PC-3 (cell line): ENCODE measurements around the gene C15orf40. TPM values are rescaled to one million over a fixed set of nuclear protein-coding genes. Genes with fewer than 3 reads are reported as not detected.

Experiments
- ATAC-seq: fragments of 200-7000 bp; cut with Tn5 transposase; 2 replicates; pipeline ENCODE4 v1.9.1; 2020; ENCODE audit warnings: mild to moderate bottlenecking, moderate library complexity
- BruUV-seq: library from RNA; stranded (reverse); fragments of 400-500 nt; replicated peaks from 2 replicates; lab custom pipeline; 2021; lab: Mats Ljungman, UMichigan
- CTCF ChIA-PET: fragments of 300-600 bp; sonication (Branson Sonifier 250); formaldehyde crosslinking; loops from one replicate; lab custom pipeline; 2022; ENCODE audit warnings: antibody characterized with exemption; lab: Charles Lee
- POLR2A ChIA-PET: fragments of 300-600 bp; sonication (Branson Sonifier 250); formaldehyde crosslinking; loops from one replicate; lab custom pipeline; 2022; ENCODE audit warnings: antibody characterized with exemption; ENCODE audit not compliant: unreplicated experiment; lab: Charles Lee
- DNase-seq: peaks from one replicate; pipeline ENCODE4 v3.0.0-alpha.2; 2015
- H2AFZ ChIP-seq: fragments of 300-600 bp; sonication (generic); 2 replicates; pipeline ENCODE4 v1.6.0; 2016; ENCODE audit warnings: antibody characterized with exemption, low read length
- H3F3A ChIP-seq: fragments of 300-600 bp; sonication (generic); one replicate; pipeline ENCODE4 v1.6.0; 2017; ENCODE audit warnings: antibody characterized with exemption, low read length, control low read depth, mild to moderate bottlenecking; ENCODE audit not compliant: unreplicated experiment
- H3K27ac ChIP-seq: fragments of 300-600 bp; sonication (generic); 2 replicates; pipeline ENCODE4 v1.5.1; 2016; ENCODE audit warnings: mild to moderate bottlenecking, low read length
- H3K27me3 ChIP-seq: fragments of 300-600 bp; sonication (generic); 2 replicates; pipeline ENCODE4 v1.6.1; 2016; ENCODE audit warnings: low read length, mixed read lengths
- H3K36me3 ChIP-seq: fragments of 300-600 bp; sonication (generic); 2 replicates; pipeline ENCODE4 v1.6.1; 2016; ENCODE audit warnings: low read depth, mixed run types, low read length, mixed read lengths
- H3K4me1 ChIP-seq: fragments of 300-600 bp; sonication (generic); 2 replicates; pipeline ENCODE4 v1.5.1; 2016; ENCODE audit warnings: low read length; ENCODE audit not compliant: insufficient read depth
- H3K4me2 ChIP-seq: fragments of 300-600 bp; sonication (generic); 2 replicates; pipeline ENCODE4 v1.6.0; 2016; ENCODE audit warnings: low read length
- H3K4me3 ChIP-seq: fragments of 300-600 bp; sonication (generic); 2 replicates; pipeline ENCODE4 v1.5.1; 2016; ENCODE audit warnings: mild to moderate bottlenecking, low read length, mixed read lengths
- H3K79me2 ChIP-seq: fragments of 300-600 bp; sonication (generic); 2 replicates; pipeline ENCODE4 v1.6.1; 2017; ENCODE audit warnings: low read length, mixed read lengths
- H3K9ac ChIP-seq: fragments of 300-600 bp; sonication (generic); 2 replicates; pipeline ENCODE4 v1.6.0; 2016; ENCODE audit warnings: mild to moderate bottlenecking, low read length
- H3K9me2 ChIP-seq: fragments of 300-600 bp; sonication (generic); replicated peaks from 2 replicates; pipeline ENCODE4 v1.6.1; 2016; ENCODE audit warnings: mixed run types, low read length, mixed read lengths
- H3K9me3 ChIP-seq: fragments of 300-600 bp; sonication (generic); 2 replicates; pipeline ENCODE4 v1.6.1; 2016; ENCODE audit warnings: low read length, mixed read lengths
- H4K20me1 ChIP-seq: fragments of 300-600 bp; sonication (generic); 2 replicates; pipeline ENCODE4 v1.6.1; 2016; ENCODE audit warnings: low read length, mixed read lengths
- CTCF ChIP-seq: fragments of 300-600 bp; sonication (generic); conservative IDR thresholded peaks from 2 replicates; pipeline ENCODE4 v1.5.1; 2017; ENCODE audit warnings: antibody characterized with exemption, low read depth, mild to moderate bottlenecking, low read length
- EZH2 ChIP-seq: fragments of 300-600 bp; sonication (generic); IDR thresholded peaks from one replicate; pipeline ENCODE4 v1.6.1; 2017; ENCODE audit warnings: antibody characterized with exemption, mild to moderate bottlenecking, low read length; ENCODE audit not compliant: unreplicated experiment
- EZH2phosphoT487 ChIP-seq: fragments of 300-600 bp; sonication (generic); IDR thresholded peaks from 2 replicates; pipeline ENCODE4 v1.6.1; 2018; ENCODE audit warnings: mild to moderate bottlenecking, antibody characterized with exemption, low read length, borderline replicate concordance
- intact Hi-C: fragments of 100-400 bp; cut with micrococcal nuclease; formaldehyde crosslinking; loops from 2 replicates; pipeline ENCODE4 v1.9.0; 2023
- total RNA-seq: library from RNA; depleted of rRNA; stranded (reverse); fragments of >200 nt; gene quantifications from 2 replicates; pipeline ENCODE4 v1.2.3, GENCODE V29; 2014

Gene C15orf40
- total RNA-seq, 1 experiment from 2014 or later, result 25.8 TPM

DNA sequence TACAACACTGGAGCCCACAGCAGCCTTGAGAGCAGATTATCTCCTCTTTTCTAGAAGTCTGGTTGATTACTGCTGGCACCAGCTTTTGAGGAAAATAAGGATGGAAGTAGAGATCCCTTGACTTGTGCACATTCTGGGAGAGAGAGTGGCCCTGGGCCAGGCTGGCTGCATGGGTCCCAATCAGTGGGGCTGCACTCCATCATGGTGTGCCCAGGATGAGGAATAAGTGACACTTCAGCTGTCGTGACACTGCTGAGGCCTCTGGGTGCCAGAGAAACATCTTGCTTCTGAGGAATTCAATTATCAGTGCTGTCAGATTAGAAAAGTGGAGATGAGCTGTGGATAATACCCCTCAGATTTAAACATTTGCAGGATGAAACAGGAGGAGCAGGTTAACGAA, 16.4 kb downstream of the C15orf40 start:
- H3K4me3 ChIP-seq, result no peak overlapping the region
- no peaks in the 10 kb centered on the region for H3K9me3 ChIP-seq
- DNase-seq, result no peak
- no peaks in the 10 kb centered on the region for H4K20me1 ChIP-seq
- H3K36me3 ChIP-seq, result peaks cover 3% of the 10 kb centered on the region
- H3K27ac ChIP-seq, result no peak overlapping the region
- H2AFZ ChIP-seq, result no peak overlapping the region
- H3K9me2 ChIP-seq, result no peaks in the 10 kb centered on the region
- H3K4me1 ChIP-seq, result no peaks in the 10 kb centered on the region
- no peak overlapping the region for H3K4me2 ChIP-seq
- H3K27me3 ChIP-seq, result no peaks in the 10 kb centered on the region
- no peaks in the 10 kb centered on the region for H3K79me2 ChIP-seq
- no TSS peak for BruUV-seq
- ATAC-seq, result no peak
- H3F3A ChIP-seq, result no peaks in the 10 kb centered on the region
- intact Hi-C loops, result no loop called here
- ChIA-PET CTCF (no interaction called here), POLR2A (interaction anchor here (0.6 kb wide), 1 partner anchor 143 kb away, joined by 3 read pairs; no protein-coding TSS in a partner anchor)
- TF ChIP-seq CTCF (no peak), EZH2phosphoT487 (no peak)
- no peak overlapping the region for H3K9ac ChIP-seq

DNA sequence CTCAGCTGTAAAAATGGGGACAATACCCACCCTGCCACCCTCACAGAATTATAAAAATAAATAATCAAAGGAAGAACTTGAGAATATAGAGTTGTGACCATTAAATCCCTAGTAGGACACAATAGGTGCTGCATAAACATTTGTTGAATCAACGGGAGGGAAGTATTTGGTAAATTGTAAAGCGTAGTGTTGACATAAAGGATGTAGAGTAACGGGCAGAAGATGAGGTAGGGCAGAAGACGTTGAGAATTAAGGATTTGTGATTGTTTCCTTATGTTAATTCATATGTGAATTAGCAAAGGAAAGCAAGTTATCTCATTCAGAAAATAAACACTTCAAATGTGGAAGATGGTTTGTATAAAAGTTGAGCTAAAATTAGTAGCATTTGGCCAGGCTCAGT, 18.3 kb downstream of the C15orf40 start:
- H3K9ac ChIP-seq, result no peak overlapping the region
- no peaks in the 10 kb centered on the region for H3K9me2 ChIP-seq
- H3F3A ChIP-seq, result no peaks in the 10 kb centered on the region
- TF ChIP-seq EZH2phosphoT487, result no peak
- no peak for TF ChIP-seq CTCF
- TF ChIP-seq EZH2, result no peak
- intact Hi-C loops, result no loop called here
- no peaks in the 10 kb centered on the region for H3K4me1 ChIP-seq
- H3K4me2 ChIP-seq, result no peak overlapping the region
- peaks cover 8% of the 10 kb centered on the region for H3K36me3 ChIP-seq
- no TSS peak for BruUV-seq
- H4K20me1 ChIP-seq, result no peaks in the 10 kb centered on the region
- DNase-seq (no peak), ATAC-seq (no peak)
- POLR2A ChIA-PET, result no interaction called here
- H3K4me3 ChIP-seq, result no peak overlapping the region
- no peaks in the 10 kb centered on the region for H3K27me3 ChIP-seq
- CTCF ChIA-PET, result no interaction called here
- no peaks in the 10 kb centered on the region for H3K79me2 ChIP-seq
- no peak overlapping the region for H2AFZ ChIP-seq
- H3K9me3 ChIP-seq, result no peaks in the 10 kb centered on the region
- no peak overlapping the region for H3K27ac ChIP-seq

DNA sequence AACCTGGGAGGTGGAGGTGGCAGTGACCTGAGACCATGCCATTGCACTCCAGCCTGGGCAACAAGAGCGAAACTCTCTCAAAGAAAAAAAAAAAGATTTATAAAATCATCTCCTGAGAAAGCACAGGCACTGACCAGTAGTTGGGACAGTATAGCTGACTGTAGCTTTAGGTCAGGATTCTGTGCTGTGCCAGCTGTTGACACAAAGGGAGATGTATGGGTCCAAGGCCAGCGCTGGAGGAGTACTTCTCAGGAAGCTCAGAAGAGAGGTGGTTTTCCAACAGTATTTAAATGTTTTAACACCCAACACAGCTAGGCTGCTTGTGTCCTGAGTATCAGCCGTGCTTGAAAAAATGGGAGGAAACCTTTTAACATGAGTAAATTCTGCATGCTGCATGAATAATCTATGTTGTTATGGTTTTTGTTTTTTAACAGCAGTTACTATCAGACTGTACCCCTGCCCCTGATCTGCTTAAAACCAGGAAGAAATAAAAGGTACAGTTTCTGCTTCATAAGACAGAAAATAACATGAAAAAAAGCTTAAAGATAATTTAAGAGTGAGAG, 18.9 kb downstream of the C15orf40 start:
- ATAC-seq (no peak), DNase-seq (no peak)
- no peak overlapping the region for H2AFZ ChIP-seq
- no peak overlapping the region for H3K9ac ChIP-seq
- H3K27me3 ChIP-seq, result no peaks in the 10 kb centered on the region
- no peak overlapping the region for H3K4me3 ChIP-seq
- peaks cover 3% of the 10 kb centered on the region for H3K79me2 ChIP-seq
- no peaks in the 10 kb centered on the region for H3F3A ChIP-seq
- CTCF ChIA-PET, result no interaction called here
- peaks cover 8% of the 10 kb centered on the region for H3K36me3 ChIP-seq
- intact Hi-C loops, result no loop called here
- H3K4me2 ChIP-seq, result no peak overlapping the region
- no TSS peak for BruUV-seq
- POLR2A ChIA-PET, result no interaction called here
- H4K20me1 ChIP-seq, result no peaks in the 10 kb centered on the region
- no peak overlapping the region for H3K27ac ChIP-seq
- peaks cover 1% of the 10 kb centered on the region; the same call in 1 of the 2 replicates for H3K4me1 ChIP-seq
- H3K9me3 ChIP-seq, result no peaks in the 10 kb centered on the region
- TF ChIP-seq EZH2 (no peak), CTCF (no peak), EZH2phosphoT487 (no peak)
- no peaks in the 10 kb centered on the region for H3K9me2 ChIP-seq
